ENCODE results near the gene LAPTM5.

The LAPTM5 gene

GRCh38 chr1:30735124-30735523, 22.4 kb downstream of the LAPTM5 start:
- H3K27me3 ChIP-seq (replicated peaks; ENCODE audit: insufficient read depth, low read length) = no peaks in the 10 kb centered on the region
- no peak overlapping the region for H2AFZ ChIP-seq (ENCODE audit: low read length)
- H3K36me3 ChIP-seq (replicated peaks; ENCODE audit: insufficient read depth, low read length) = peaks cover 48% of the 10 kb centered on the region
- H3K4me1 ChIP-seq (ENCODE audit: low read length) = no peaks in the 10 kb centered on the region
- H3K4me2 ChIP-seq (ENCODE audit: low read depth, low read length) = no peak overlapping the region
- H3K4me3 ChIP-seq (ENCODE audit: low read length) = no peak overlapping the region
- peaks cover 39% of the 10 kb centered on the region for H3F3A ChIP-seq (ENCODE audit: insufficient read depth, low read length)
- no peaks in the 10 kb centered on the region for H4K20me1 ChIP-seq (ENCODE audit: insufficient read depth, low read length)
- H3K9me2 ChIP-seq (replicated peaks; ENCODE audit: insufficient read depth, low read length) = no peaks in the 10 kb centered on the region
- TF ChIP-seq EZH2 (optimal IDR thresholded peaks at IDR 0.05; ENCODE audit: low read depth, low read length) = no peak
- no peak for TF ChIP-seq CTCF (IDR thresholded peaks at IDR 0.05; ENCODE audit: low read length)
- TF ChIP-seq EZH2phosphoT487 (IDR thresholded peaks at IDR 0.05; ENCODE audit: low read length) = no peak
- H3K79me2 ChIP-seq (ENCODE audit: low read length) = peaks cover 45% of the 10 kb centered on the region
- no peaks in the 10 kb centered on the region for H3K9me3 ChIP-seq (replicated peaks; ENCODE audit: insufficient read depth, low read length)
- DNase-seq = no peak
- no peak overlapping the region for H3K9ac ChIP-seq (ENCODE audit: low read length)
- no peak overlapping the region for H3K27ac ChIP-seq (ENCODE audit: low read length)

GRCh38 chr1:30734580-30734979, 23.0 kb downstream of the LAPTM5 start:
- H3K4me2 ChIP-seq (ENCODE audit: low read depth, low read length) = no peak overlapping the region
- H3K27me3 ChIP-seq (replicated peaks; ENCODE audit: insufficient read depth, low read length) = no peaks in the 10 kb centered on the region
- no peak overlapping the region for H2AFZ ChIP-seq (ENCODE audit: low read length)
- H3K9ac ChIP-seq (ENCODE audit: low read length) = no peak overlapping the region
- H3K36me3 ChIP-seq (replicated peaks; ENCODE audit: insufficient read depth, low read length) = peaks cover 43% of the 10 kb centered on the region
- TF ChIP-seq EZH2 (optimal IDR thresholded peaks at IDR 0.05; ENCODE audit: low read depth, low read length) (no peak), EZH2phosphoT487 (IDR thresholded peaks at IDR 0.05; ENCODE audit: low read length) (no peak), CTCF (IDR thresholded peaks at IDR 0.05; ENCODE audit: low read length) (no peak)
- H3K9me2 ChIP-seq (replicated peaks; ENCODE audit: insufficient read depth, low read length) = no peaks in the 10 kb centered on the region
- H3K9me3 ChIP-seq (replicated peaks; ENCODE audit: insufficient read depth, low read length) = no peaks in the 10 kb centered on the region
- DNase-seq = no peak
- H3K27ac ChIP-seq (ENCODE audit: low read length) = no peak overlapping the region
- no peaks in the 10 kb centered on the region for H4K20me1 ChIP-seq (ENCODE audit: insufficient read depth, low read length)
- peaks cover 39% of the 10 kb centered on the region for H3F3A ChIP-seq (ENCODE audit: insufficient read depth, low read length)
- H3K4me1 ChIP-seq (ENCODE audit: low read length) = no peaks in the 10 kb centered on the region
- peaks cover 39% of the 10 kb centered on the region for H3K79me2 ChIP-seq (ENCODE audit: low read length)
- no peak overlapping the region for H3K4me3 ChIP-seq (ENCODE audit: low read length)

- H3K4me3 ChIP-seq (ENCODE audit: low read length) = no peak overlapping the region
- TF ChIP-seq EZH2phosphoT487 (IDR thresholded peaks at IDR 0.05; ENCODE audit: low read length) (no peak), EZH2 (optimal IDR thresholded peaks at IDR 0.05; ENCODE audit: low read depth, low read length) (no peak), CTCF (IDR thresholded peaks at IDR 0.05; ENCODE audit: low read length) (no peak)
- no peaks in the 10 kb centered on the region for H4K20me1 ChIP-seq (ENCODE audit: insufficient read depth, low read length)
- peaks cover 35% of the 10 kb centered on the region for H3K79me2 ChIP-seq (ENCODE audit: low read length)
- no peak overlapping the region for H3K27ac ChIP-seq (ENCODE audit: low read length)
- H3K9me2 ChIP-seq (replicated peaks; ENCODE audit: insufficient read depth, low read length) = no peaks in the 10 kb centered on the region
- peaks cover 39% of the 10 kb centered on the region for H3K36me3 ChIP-seq (replicated peaks; ENCODE audit: insufficient read depth, low read length)
- no peak overlapping the region for H2AFZ ChIP-seq (ENCODE audit: low read length)
- no peaks in the 10 kb centered on the region for H3K27me3 ChIP-seq (replicated peaks; ENCODE audit: insufficient read depth, low read length)
- H3K9me3 ChIP-seq (replicated peaks; ENCODE audit: insufficient read depth, low read length) = no peaks in the 10 kb centered on the region
- no peak overlapping the region for H3K9ac ChIP-seq (ENCODE audit: low read length)
- DNase-seq = no peak
- H3K4me1 ChIP-seq (ENCODE audit: low read length) = no peaks in the 10 kb centered on the region
- no peak overlapping the region for H3K4me2 ChIP-seq (ENCODE audit: low read depth, low read length)
- peaks cover 39% of the 10 kb centered on the region for H3F3A ChIP-seq (ENCODE audit: insufficient read depth, low read length)
These were observed 23.5 kb downstream of the LAPTM5 start for GRCh38 chr1:30734106-30734505.

Measured in MM.1S (cell line).